Fibroblast of pulmonary artery (primary cell): ENCODE data around the gene TUNAR.

Source experiments
- DNase-seq: peaks from one replicate; pipeline ENCODE4 v3.0.0-alpha.2; 2010; ENCODE audit warnings: low read depth
- H3K4me3 ChIP-seq: replicated peaks from 2 replicates; pipeline ENCODE4 v1.5.1; 2011; ENCODE audit warnings: low read depth, mild to moderate bottlenecking, control low read depth, low read length, moderate library complexity
- CTCF ChIP-seq: IDR thresholded peaks from 2 replicates; pipeline ENCODE4 v1.5.1; 2011; ENCODE audit warnings: mild to moderate bottlenecking, control low read depth, low read length, inconsistent platforms; ENCODE audit errors: missing control alignments

The TUNAR gene

GRCh38 chr14:95849761-95850160 lies 26.9 kb upstream of the TUNAR start:
- no peak for DNase-seq
- no peak overlapping the region for H3K4me3 ChIP-seq
- no peak for TF ChIP-seq CTCF

- DNase-seq: no peak
- H3K4me3 ChIP-seq: no peak overlapping the region
- TF ChIP-seq CTCF: no peak
These were observed 26.2 kb upstream of the TUNAR start for GRCh38 chr14:95850429-95850828.

- no peak for DNase-seq
- no peak for TF ChIP-seq CTCF
- H3K4me3 ChIP-seq: no peak overlapping the region
These were observed 21.0 kb upstream of the TUNAR start for GRCh38 chr14:95855606-95856005.

- DNase-seq: no peak
- TF ChIP-seq CTCF: no peak
- H3K4me3 ChIP-seq: no peak overlapping the region
These were observed 19.4 kb upstream of the TUNAR start for GRCh38 chr14:95857275-95857674.

GRCh38 chr14:95858893-95859292 lies 17.7 kb upstream of the TUNAR start:
- no peak overlapping the region for H3K4me3 ChIP-seq
- no peak for TF ChIP-seq CTCF
- no peak for DNase-seq

GRCh38 chr14:95862243-95862642 lies 14.4 kb upstream of the TUNAR start:
- TF ChIP-seq CTCF: no peak
- no peak for DNase-seq
- H3K4me3 ChIP-seq: no peak overlapping the region

GRCh38 chr14:95863295-95863694 lies 13.3 kb upstream of the TUNAR start:
- H3K4me3 ChIP-seq: no peak overlapping the region
- DNase-seq: no peak
- TF ChIP-seq CTCF: no peak
